Measurements from ENCODE around the gene UTP11.
"Not testable (repeated sequence)": the region's sequence is repeated elsewhere in the genome, so short reads cannot be mapped to it uniquely, and the experiment has no call there.

Gene UTP11

GRCh38 chr1:38012363-38013226 is at the start of gene UTP11:
UTP11 (plus strand) TSS chr1:38012734; CDS start chr1:38012803, 69 bp downstream.
- Histone ChIP-seq H3K27ac (ENCODE audit: low read depth, low read length) (peak within 1 kb of the TSS; percentile 79), H3K36me3 (ENCODE audit: control insufficient read depth, insufficient read depth, low read length) (peaks cover 30% of the 10 kb centered on the region), H3K4me1 (ENCODE audit: control insufficient read depth, insufficient read depth, low read length) (peaks cover 9% of the 10 kb centered on the region)

GRCh38 chr1:37964106-37964505 is 48.4 kb upstream of the UTP11 start:
- H3K27ac ChIP-seq (ENCODE audit: low read depth, low read length); H3K27me3 ChIP-seq (ENCODE audit: control insufficient read depth, insufficient read depth, low read length); H3K4me1 ChIP-seq (ENCODE audit: control insufficient read depth, insufficient read depth, low read length); H3K9me3 ChIP-seq (ENCODE audit: control insufficient read depth, insufficient read depth, low read depth, low read length); H3K9ac ChIP-seq (ENCODE audit: low read length); H3K4me3 ChIP-seq (ENCODE audit: low read depth, low read length): not testable (repeated sequence)
- peaks cover 72% of the 10 kb centered on the region for H3K36me3 ChIP-seq (ENCODE audit: control insufficient read depth, insufficient read depth, low read length)

More at GRCh38 chr1:38012363-38013226, at the start of gene UTP11:
- Histone ChIP-seq H3K4me3 (ENCODE audit: low read depth, low read length) (peak within 1 kb of the TSS; percentile 83), H3K9me3 (ENCODE audit: control insufficient read depth, insufficient read depth, low read depth, low read length) (no peaks in the 10 kb centered on the region), H3K9ac (ENCODE audit: low read length) (peak within 1 kb of the TSS; percentile 90), H3K27me3 (ENCODE audit: control insufficient read depth, insufficient read depth, low read length) (no peaks in the 10 kb centered on the region)

- H3K27ac ChIP-seq (ENCODE audit: low read depth, low read length): no peak overlapping the region
- no peak overlapping the region for H3K4me3 ChIP-seq (ENCODE audit: low read depth, low read length)
Observed at GRCh38 chr1:37965301-37965700, 47.2 kb upstream of the UTP11 start.

GRCh38 chr1:37973684-37974083 is 38.9 kb upstream of the UTP11 start:
- not testable (repeated sequence) for H3K9me3 ChIP-seq (ENCODE audit: control insufficient read depth, insufficient read depth, low read depth, low read length); H3K4me3 ChIP-seq (ENCODE audit: low read depth, low read length); H3K27ac ChIP-seq (ENCODE audit: low read depth, low read length); H3K27me3 ChIP-seq (ENCODE audit: control insufficient read depth, insufficient read depth, low read length); H3K4me1 ChIP-seq (ENCODE audit: control insufficient read depth, insufficient read depth, low read length); H3K9ac ChIP-seq (ENCODE audit: low read length)
- peaks cover 67% of the 10 kb centered on the region for H3K36me3 ChIP-seq (ENCODE audit: control insufficient read depth, insufficient read depth, low read length)

More at GRCh38 chr1:37965301-37965700, 47.2 kb upstream of the UTP11 start:
- peaks cover 4% of the 10 kb centered on the region; the same call in 1 of the 2 replicates for H3K4me1 ChIP-seq (ENCODE audit: control insufficient read depth, insufficient read depth, low read length)
- H3K9me3 ChIP-seq (ENCODE audit: control insufficient read depth, insufficient read depth, low read depth, low read length): no peaks in the 10 kb centered on the region
- H3K36me3 ChIP-seq (ENCODE audit: control insufficient read depth, insufficient read depth, low read length): peaks cover 69% of the 10 kb centered on the region
- no peaks in the 10 kb centered on the region for H3K27me3 ChIP-seq (ENCODE audit: control insufficient read depth, insufficient read depth, low read length)
- no peak overlapping the region for H3K9ac ChIP-seq (ENCODE audit: low read length)

- Histone ChIP-seq H3K36me3 (ENCODE audit: control insufficient read depth, insufficient read depth, low read length) (peaks cover 67% of the 10 kb centered on the region), H3K27me3 (ENCODE audit: control insufficient read depth, insufficient read depth, low read length) (no peaks in the 10 kb centered on the region), H3K9me3 (ENCODE audit: control insufficient read depth, insufficient read depth, low read depth, low read length) (no peaks in the 10 kb centered on the region), H3K4me3 (ENCODE audit: low read depth, low read length) (no peak overlapping the region), H3K27ac (ENCODE audit: low read depth, low read length) (no peak overlapping the region), H3K4me1 (ENCODE audit: control insufficient read depth, insufficient read depth, low read length) (no peaks in the 10 kb centered on the region), H3K9ac (ENCODE audit: low read length) (no peak overlapping the region)
Observed at GRCh38 chr1:37974567-37974966, 38.0 kb upstream of the UTP11 start.

- H3K9me3 ChIP-seq (ENCODE audit: control insufficient read depth, insufficient read depth, low read depth, low read length); H3K9ac ChIP-seq (ENCODE audit: low read length); H3K4me3 ChIP-seq (ENCODE audit: low read depth, low read length); H3K4me1 ChIP-seq (ENCODE audit: control insufficient read depth, insufficient read depth, low read length); H3K27me3 ChIP-seq (ENCODE audit: control insufficient read depth, insufficient read depth, low read length); H3K27ac ChIP-seq (ENCODE audit: low read depth, low read length): not testable (repeated sequence)
- peaks cover 67% of the 10 kb centered on the region for H3K36me3 ChIP-seq (ENCODE audit: control insufficient read depth, insufficient read depth, low read length)
Observed at GRCh38 chr1:37975083-37975482, 37.5 kb upstream of the UTP11 start.

GRCh38 chr1:37978541-37978940 is 34.0 kb upstream of the UTP11 start:
- no peaks in the 10 kb centered on the region for H3K27me3 ChIP-seq (ENCODE audit: control insufficient read depth, insufficient read depth, low read length)
- H3K9ac ChIP-seq (ENCODE audit: low read length): no peak overlapping the region
- no peaks in the 10 kb centered on the region for H3K9me3 ChIP-seq (ENCODE audit: control insufficient read depth, insufficient read depth, low read depth, low read length)
- no peaks in the 10 kb centered on the region for H3K4me1 ChIP-seq (ENCODE audit: control insufficient read depth, insufficient read depth, low read length)
- H3K36me3 ChIP-seq (ENCODE audit: control insufficient read depth, insufficient read depth, low read length): peaks cover 89% of the 10 kb centered on the region
- no peak overlapping the region for H3K4me3 ChIP-seq (ENCODE audit: low read depth, low read length)
- no peak overlapping the region for H3K27ac ChIP-seq (ENCODE audit: low read depth, low read length)

- no peaks in the 10 kb centered on the region for H3K9me3 ChIP-seq (ENCODE audit: control insufficient read depth, insufficient read depth, low read depth, low read length)
Observed at GRCh38 chr1:37983546-37983945, 29.0 kb upstream of the UTP11 start.

GRCh38 chr1:37987679-37988078 is 24.9 kb upstream of the UTP11 start:
- Histone ChIP-seq H3K27me3 (ENCODE audit: control insufficient read depth, insufficient read depth, low read length) (no peaks in the 10 kb centered on the region), H3K36me3 (ENCODE audit: control insufficient read depth, insufficient read depth, low read length) (peaks cover 55% of the 10 kb centered on the region), H3K4me3 (ENCODE audit: low read depth, low read length) (no peak overlapping the region; the same call in 1 of the 2 replicates), H3K9me3 (ENCODE audit: control insufficient read depth, insufficient read depth, low read depth, low read length) (no peaks in the 10 kb centered on the region), H3K4me1 (ENCODE audit: control insufficient read depth, insufficient read depth, low read length) (peaks cover 3% of the 10 kb centered on the region; the same call in 1 of the 2 replicates), H3K27ac (ENCODE audit: low read depth, low read length) (no peak overlapping the region), H3K9ac (ENCODE audit: low read length) (no peak overlapping the region)

More at GRCh38 chr1:37983546-37983945, 29.0 kb upstream of the UTP11 start:
- Histone ChIP-seq H3K4me1 (ENCODE audit: control insufficient read depth, insufficient read depth, low read length) (peaks cover 2% of the 10 kb centered on the region; the same call in 1 of the 2 replicates), H3K27me3 (ENCODE audit: control insufficient read depth, insufficient read depth, low read length) (no peaks in the 10 kb centered on the region), H3K4me3 (ENCODE audit: low read depth, low read length) (no peak overlapping the region), H3K27ac (ENCODE audit: low read depth, low read length) (no peak overlapping the region), H3K9ac (ENCODE audit: low read length) (no peak overlapping the region), H3K36me3 (ENCODE audit: control insufficient read depth, insufficient read depth, low read length) (peaks cover 96% of the 10 kb centered on the region)

GRCh38 chr1:37989361-37989930 is 23.1 kb upstream of the UTP11 start:
- Histone ChIP-seq H3K9ac (ENCODE audit: low read length) (peak overlapping the region; percentile 93), H3K4me1 (ENCODE audit: control insufficient read depth, insufficient read depth, low read length) (peaks cover 3% of the 10 kb centered on the region; the same call in 1 of the 2 replicates), H3K27me3 (ENCODE audit: control insufficient read depth, insufficient read depth, low read length) (no peaks in the 10 kb centered on the region), H3K4me3 (ENCODE audit: low read depth, low read length) (peak overlapping the region; percentile 96), H3K36me3 (ENCODE audit: control insufficient read depth, insufficient read depth, low read length) (peaks cover 38% of the 10 kb centered on the region), H3K27ac (ENCODE audit: low read depth, low read length) (peak overlapping the region; percentile 63; the same call in 1 of the 2 replicates), H3K9me3 (ENCODE audit: control insufficient read depth, insufficient read depth, low read depth, low read length) (no peaks in the 10 kb centered on the region)
